ENCODE data around the gene DHH.
"Not testable (repeated sequence)": the region's sequence is repeated elsewhere in the genome, so short reads cannot be mapped to it uniquely, and the experiment has no call there.

The DHH gene

GRCh38 chr12:49094160-49094974 lies at the start of gene DHH:
TSS of gene DHH (minus strand) at chr12:49094801. CDS start at chr12:49094512, 289 bp downstream.
- DNase-seq (ENCODE audit: low read depth) = no peak

DNA sequence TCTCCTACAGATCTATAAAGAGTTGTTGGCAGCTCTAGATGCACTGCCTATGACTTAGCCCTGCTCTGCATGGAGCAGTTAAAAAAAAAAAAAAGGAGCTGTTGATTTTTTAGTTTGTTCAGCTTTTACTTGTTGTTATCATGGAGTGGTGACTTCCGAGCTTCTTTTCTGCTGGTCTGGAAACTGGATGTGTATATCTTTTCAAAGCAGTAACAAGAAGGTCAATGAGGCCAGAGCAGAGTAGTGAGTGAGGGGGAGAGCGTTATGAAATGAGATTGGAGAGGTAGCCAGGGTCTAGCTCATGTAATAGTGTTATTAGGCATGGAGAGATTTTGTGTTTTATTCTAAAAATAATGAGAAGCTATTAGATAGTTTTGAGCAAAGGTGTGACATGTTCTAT lies 49.8 kb upstream of the DHH start:
- no peak for DNase-seq (ENCODE audit: low read depth)

DNA sequence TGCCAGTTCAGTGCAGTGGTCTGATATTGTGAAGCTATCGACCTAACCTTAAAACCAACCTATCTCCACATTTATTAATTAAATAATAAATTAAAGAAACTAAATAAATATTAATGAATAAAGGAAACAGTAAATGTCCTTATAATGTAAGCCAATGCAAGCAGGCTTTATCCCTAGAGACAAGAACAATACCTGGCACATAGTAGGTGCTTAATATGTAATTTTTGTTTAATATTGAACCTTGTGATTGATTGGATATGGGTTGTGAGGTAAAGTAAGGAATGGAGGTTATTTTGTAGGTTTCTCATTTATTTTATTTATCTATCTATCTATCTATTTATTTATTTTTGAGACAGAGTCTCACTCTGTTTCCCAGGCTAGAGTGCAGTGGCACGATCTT lies 44.4 kb upstream of the DHH start:
- DNase-seq (ENCODE audit: low read depth) = no peak

DNA sequence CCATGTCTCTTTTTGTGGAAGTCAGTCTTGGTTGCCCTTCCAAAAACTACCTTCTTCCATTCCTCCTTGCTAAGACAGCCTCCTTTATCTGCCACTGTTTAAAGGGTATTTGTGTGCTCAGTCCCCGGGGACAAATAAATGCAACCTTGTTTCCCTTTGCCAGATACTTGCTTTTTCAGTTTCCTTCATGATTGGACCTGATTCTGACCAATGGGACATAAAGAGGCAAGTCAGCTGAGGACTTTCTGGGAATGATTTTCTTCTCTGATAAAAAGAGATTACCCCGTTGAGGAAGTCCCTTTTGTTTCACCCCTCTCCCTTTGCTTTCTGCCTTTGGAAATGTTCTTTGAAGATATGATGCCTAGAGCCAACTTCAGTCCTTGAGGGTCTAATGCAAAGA lies 44.0 kb upstream of the DHH start:
- no peak for DNase-seq (ENCODE audit: low read depth)

DNA sequence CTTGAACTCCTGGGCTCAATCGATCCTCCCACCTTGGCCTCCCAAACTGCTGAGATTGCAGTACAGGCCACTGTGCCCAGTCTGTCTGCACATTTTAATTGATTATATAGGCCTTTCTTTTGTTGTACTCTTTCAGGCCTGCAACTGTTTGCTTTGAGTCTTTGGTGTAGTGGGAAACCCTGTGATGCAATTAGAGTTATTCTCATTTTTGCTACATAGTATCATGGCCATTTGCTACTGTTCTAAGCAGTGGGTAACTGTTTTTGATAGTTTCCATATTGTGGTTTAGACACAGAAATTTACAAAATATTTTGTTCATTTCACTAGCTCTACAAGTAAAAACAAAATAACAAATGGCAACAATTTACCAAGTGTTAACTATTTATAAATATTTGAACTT lies 42.9 kb upstream of the DHH start:
- no peak for DNase-seq (ENCODE audit: low read depth)

GRCh38 chr12:49136997-49137396 lies 42.4 kb upstream of the DHH start:
- not testable (repeated sequence) for DNase-seq (ENCODE audit: low read depth)

- DNase-seq (ENCODE audit: low read depth) = no peak
Observed at GRCh38 chr12:49133590-49133989, 39.0 kb upstream of the DHH start.

- no peak for DNase-seq (ENCODE audit: low read depth)
Observed at GRCh38 chr12:49133014-49133413, 38.4 kb upstream of the DHH start.

DNA sequence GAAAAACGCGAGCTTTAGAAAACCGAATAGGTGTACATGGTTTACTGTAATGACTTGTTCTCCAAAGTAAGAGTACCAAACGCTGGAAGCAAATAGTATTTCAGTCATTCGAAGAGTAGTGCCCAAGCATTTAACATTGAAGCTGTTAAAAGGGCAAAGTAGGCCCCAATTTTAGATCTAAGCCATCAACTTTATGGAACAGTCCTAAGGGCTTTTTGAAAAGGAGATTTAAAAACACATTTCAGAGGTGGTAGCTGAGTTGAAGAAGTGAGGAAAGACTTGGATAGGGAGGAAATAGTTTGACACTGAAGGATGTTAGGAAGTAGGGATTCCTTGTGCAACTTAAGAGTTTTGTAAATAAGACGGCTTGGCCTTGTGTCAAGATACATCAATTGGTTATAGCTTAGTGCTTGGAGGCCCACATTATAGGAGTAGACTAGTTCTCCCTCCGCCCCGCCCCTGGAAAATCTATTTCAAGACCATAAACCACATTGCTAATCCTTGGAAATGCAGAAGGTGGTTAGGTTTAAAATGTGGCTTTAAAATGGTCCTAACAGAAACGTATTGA lies 37.4 kb upstream of the DHH start:
- no peak for DNase-seq (ENCODE audit: low read depth)

GRCh38 chr12:49131051-49131893 lies 36.7 kb upstream of the DHH start, which contains the start of gene TUBA1B:
TSS of gene TUBA1B (minus strand) at chr12:49131395. CDS start at chr12:49131300, 95 bp downstream.
- DNase-seq (ENCODE audit: low read depth) = peak; percentile 82

DNA sequence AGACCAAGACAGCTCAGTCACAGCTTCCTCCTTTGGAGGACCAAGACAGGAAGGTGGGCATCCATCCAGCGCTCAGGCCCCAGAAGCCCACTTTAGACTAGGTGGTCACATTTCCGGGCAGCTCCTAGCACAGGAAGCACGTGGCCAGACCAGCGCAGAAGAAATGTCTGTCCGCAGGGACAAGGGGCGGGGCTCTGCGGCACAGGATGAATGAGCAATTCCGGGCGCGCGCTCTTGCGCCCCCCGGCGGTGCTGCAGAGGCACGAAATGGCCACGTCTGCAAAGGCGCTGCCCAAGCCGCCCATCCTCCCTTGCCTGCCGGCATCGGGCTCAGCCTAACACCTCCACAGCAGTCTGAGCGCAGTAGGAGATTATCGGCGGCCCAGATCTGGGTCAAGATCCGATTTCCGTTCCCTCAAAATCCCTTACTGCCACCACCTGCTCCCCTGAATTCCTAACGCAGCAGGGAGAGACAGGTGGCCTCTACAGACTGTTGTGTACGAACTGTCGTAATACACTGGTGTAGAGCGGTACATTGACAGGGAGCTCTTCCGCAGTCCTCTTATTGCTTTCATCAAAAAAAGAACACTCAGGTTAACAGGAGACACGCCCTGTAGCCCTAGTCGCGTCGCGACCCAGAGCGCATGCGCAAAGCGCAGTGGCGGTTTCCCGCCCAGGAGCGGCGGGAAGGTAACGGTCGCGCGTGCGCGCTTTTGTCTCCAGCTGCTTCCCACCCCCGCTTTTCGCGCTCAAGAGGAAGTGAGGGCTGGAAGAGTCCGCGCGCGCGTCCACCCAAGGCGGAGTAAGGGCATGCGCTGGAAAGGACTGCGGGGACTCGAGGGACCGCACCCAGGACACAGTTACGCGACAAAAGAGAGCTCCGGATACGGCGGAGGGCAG lies 35.8 kb upstream of the DHH start:
- DNase-seq (ENCODE audit: low read depth) = peak; percentile 83

DNA sequence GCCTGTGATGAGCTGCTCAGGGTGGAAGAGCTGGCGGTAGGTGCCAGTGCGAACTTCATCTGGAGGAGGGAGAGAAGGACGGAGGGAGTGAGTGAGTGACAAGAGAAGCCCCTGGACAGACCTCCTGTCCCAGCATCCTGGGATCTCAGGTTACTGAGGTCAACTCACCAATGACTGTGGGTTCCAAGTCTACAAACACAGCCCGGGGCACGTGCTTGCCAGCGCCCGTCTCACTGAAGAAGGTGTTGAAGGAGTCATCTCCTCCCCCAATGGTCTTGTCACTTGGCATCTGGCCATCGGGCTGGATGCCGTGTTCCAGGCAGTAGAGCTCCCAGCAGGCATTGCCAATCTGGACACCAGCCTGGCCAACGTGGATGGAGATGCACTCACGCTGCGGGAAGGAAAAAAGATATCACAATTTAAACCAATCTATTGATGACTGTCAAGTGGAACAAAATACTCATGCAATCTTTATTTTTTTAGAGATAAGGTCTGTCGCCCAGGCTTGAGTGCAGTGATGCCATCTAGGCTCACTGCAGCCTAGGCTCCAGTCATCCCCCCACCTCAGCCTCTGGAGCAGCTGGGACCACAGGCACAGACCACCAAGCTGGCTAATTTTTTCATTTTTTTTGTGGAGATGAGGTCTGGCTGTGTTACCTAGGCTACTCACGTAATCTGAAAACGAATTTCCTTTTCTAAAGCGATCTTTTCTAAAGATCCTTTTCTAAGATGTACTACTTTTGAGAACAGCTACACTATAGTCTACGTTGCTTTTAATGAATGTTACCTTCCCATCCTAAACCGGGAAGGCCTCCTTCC lies 34.9 kb upstream of the DHH start:
- DNase-seq (ENCODE audit: low read depth) = no peak

DNA sequence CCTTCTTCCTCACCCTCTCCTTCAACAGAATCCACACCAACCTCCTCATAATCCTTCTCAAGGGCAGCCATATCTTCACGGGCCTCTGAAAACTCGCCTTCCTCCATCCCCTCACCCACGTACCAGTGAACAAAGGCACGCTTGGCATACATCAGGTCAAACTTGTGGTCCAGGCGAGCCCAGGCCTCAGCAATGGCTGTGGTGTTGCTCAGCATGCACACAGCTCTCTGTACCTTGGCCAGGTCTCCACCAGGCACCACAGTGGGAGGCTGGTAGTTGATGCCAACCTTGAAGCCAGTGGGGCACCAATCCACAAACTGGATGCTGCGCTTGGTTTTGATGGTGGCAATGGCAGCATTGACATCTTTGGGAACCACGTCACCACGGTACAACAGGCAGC lies 33.4 kb upstream of the DHH start:
- not testable (repeated sequence) for DNase-seq (ENCODE audit: low read depth)

DNA sequence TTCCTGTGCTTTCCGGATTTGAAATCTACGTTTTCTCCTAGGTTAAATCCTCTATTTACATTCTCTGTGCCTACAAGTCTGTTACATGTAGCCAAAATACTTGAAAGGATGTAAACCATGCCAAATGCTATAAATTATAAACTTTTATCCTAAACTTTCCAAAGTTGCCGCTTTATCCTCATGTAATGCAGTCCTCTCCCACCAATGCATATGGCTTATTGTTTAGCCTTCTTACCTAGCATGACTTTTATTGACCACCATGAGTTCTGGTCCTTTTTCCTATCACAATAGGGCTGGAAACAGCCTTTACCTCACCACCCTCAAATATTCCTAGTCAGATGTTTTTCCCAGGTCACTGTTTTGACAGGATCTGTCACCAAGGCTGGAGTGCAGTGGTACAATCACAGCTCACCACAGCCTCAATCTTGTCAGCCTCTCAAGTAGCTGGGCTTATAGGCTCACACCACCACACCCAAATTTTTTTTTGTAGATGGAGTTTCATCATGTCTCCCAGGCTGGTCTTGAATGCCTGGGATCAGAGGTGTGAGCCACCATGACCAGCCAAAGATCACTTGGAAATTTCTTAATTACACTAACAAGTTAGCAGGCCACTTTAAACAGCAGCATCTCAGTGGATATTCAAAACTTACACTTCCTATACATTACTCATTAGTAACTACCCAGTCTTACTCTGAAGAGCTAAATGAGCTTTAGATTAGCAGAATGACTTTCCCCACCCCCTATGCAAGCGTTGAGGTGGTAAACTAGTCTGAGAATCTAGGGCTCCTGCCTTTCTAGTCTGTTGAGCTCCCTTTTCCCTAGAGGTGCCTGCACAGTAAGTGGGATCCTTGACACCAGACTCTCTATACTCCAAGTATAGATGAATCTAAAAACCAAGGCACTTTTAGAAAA lies 32.5 kb upstream of the DHH start:
- no peak for DNase-seq (ENCODE audit: low read depth)

DNA sequence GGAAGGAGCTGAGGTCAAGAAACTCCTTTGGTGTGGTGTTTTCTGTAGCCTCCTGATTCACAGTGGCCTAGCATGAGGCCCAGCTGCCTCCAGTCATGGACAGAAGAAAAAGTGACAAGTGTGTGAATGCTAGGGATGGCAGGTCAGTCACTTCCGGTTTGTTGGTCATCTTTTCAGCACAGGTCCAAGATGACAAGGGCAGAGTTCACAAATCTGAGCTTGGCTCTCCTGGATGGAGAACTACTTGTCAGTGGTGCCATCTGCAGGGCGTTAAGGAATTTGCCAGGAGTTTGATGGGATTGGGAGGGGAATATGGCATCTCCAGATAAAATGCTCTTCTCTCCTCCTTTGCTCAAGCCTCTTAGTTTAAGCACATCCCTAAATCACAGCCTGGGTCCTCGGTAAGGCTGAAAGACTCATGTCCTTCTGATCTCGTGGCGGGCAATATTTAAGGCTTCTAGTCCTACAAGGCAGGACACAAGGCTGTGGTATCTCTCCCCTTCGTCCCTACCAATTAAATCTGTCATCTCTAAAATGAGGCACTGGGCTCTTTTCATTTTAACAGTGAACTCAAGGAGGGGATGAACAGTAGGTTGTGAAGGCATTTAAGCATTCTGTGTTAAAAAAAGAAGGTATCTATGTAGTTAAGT lies 26.6 kb upstream of the DHH start:
- DNase-seq (ENCODE audit: low read depth) = no peak

- no peak for DNase-seq (ENCODE audit: low read depth)
Observed at GRCh38 chr12:49111206-49111605, 16.6 kb upstream of the DHH start.

DNA sequence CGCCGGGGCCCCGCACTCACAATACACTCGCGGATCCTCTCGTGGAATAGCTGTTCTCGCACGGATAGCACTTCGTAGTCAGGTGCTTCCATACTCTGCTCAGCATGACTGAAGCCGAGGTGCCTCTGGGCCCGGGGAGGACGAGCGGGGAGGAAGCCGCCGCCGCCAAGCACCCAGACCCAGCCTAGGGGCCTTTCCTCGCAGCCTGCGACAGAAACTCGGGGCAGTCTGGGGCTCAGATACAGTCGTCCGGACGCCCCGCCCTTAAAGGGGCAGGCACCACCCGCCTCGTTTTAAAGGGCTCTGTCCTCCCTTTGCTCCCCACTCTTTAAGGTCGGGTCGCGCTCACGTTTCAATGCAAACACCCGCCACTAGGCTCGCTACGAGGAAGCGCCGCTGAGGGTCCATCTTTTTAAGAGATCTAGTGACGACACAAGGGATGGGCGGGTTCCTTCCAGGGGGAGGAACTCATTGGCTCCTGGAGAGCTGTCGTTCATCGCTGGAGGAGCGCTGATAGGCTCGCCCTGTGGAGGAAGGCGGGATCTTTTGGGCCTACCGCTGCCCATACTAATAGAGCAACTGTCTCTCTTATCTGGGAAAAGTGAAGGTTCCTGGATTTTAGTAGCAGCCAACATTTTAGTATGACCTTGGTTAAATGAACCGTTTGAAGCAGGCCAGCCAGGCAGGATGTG lies 16.0 kb upstream of the DHH start, which contains the start of gene LMBR1L:
LMBR1L (minus strand) TSS at position 384 of the 692 bp plus-strand sequence; CDS start at position 92, 292 bp downstream.
- DNase-seq (ENCODE audit: low read depth) = peak; percentile 69
